ENCODE results near the gene PRCD.
"Not testable (repeated sequence)": the region's sequence is repeated elsewhere in the genome, so short reads cannot be mapped to it uniquely, and the experiment has no call there.

Gene PRCD

GRCh38 chr17:76558198-76559095, 18.6 kb downstream of the PRCD start:
- DNase-seq = no peak

DNA sequence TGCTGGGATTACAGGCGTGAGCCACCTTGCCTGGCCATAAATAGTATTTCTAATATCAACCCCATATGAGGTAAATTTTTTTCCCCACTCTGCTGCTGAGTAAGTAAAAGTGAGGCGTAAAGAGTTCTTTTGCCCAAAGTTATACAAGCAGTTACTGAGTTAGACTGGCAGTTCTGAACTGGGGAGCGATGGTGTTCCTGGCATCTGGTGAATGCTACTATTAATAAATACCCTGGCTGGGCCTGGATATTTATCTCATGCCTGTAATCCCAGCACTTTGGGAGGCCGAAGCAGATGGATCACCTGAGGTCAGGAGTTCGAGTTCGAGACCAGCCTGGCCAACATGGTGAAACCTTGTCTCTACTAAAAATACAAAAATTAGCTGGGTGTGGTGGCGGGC, 19.6 kb downstream of the PRCD start:
- not testable (repeated sequence) for DNase-seq

DNA sequence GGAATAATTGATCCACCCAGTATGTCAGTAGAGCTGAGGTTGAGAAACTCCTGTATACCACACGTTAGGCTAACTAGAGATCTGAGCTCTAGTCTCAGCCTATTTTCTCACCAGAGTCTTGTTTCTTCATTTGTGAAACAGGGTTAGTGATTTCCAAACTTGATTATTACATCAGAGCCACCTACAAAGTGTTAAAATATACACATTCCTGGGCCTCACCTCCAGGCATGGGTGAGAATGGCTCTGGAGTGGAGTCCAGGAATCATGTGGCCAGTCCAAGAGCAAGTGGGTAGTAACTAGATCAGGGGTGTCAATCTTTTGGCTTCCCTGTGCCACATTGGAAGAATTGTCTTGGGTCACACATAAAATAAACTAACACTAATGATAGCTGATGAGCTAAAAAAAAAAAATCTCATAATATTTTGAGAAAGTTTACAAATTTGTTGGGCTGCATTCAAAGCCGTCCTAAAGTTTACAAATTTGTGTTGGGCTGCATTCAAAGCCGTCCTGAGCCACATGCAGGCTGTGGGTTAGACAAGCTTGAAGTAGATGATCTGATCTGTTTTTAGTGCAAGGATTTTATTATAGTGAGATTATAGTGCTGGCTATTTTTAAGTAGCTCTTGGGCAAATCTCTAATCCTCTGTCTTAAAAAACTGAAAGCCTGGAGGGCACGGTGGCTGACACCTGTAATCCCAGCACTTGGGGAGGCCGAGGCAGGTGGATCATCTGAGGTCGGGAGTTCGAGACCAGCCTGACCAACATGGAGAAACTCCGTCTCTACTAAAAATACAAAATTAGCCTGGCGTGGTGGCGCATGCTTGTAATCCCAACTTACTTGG, 20.4 kb downstream of the PRCD start:
- DNase-seq = no peak

- no peak for DNase-seq
Observed at GRCh38 chr17:76560877-76561221, 21.0 kb downstream of the PRCD start.

- no peak for DNase-seq
Observed at GRCh38 chr17:76561332-76561731, 21.5 kb downstream of the PRCD start.

GRCh38 chr17:76561799-76562268, 22.0 kb downstream of the PRCD start:
- no peak for DNase-seq

DNA sequence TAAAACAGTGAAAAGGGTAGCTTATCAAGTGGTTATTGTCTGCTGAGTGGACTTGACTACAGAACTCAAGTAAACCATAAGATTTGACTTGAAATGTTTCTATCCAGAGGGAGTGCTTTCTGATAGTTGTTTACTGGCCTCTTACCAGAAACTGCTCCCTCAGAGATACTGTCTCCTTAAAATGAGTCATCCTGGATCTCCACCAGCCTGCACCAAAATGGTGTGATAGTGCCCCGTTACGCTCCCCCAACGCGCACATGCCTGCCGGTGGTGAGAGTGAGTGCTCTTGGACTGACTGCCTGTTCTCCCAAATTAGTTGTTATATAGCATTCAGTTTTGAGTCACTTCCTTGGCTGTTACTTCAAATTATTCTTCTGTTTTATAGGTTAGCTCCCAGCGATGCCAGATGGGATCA, 22.9 kb downstream of the PRCD start:
- no peak for DNase-seq

GRCh38 chr17:76563359-76563758, 23.5 kb downstream of the PRCD start:
- not testable (repeated sequence) for DNase-seq

DNA sequence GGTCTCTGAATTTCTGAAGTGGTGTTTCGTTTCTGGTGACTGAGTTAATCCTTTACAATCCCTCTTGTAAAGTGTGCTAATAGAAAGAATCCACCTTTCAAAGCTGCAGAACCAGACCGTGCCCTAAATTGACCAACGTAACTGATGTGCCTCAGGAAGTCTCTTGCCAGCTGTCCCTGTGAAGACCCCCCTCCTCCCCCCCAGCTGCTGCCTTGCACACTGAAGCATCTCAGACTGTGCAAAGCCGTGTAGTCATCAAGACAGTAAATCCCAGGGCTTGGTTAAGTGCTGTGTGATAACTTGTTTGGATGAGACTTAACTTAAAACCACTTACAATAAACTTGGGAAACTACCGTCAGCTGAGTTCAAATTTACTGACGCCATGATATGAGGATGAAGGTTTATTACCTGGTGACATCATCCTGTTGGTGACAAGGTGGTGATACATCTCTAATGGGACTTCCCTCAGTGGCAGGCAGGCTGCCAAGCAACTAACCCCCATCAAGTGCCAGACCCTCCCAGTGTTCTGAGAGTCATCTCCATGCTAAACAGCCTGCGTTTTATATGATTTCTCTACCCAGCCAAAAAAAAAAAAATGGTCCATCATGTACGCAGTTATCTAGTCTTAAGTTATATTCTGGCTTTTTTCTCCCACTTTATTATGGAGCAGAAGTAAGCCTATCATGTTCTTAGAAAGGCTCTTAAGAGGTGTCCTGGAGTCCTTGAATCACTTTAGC, 25.3 kb downstream of the PRCD start:
- DNase-seq = peak; percentile 50

DNA sequence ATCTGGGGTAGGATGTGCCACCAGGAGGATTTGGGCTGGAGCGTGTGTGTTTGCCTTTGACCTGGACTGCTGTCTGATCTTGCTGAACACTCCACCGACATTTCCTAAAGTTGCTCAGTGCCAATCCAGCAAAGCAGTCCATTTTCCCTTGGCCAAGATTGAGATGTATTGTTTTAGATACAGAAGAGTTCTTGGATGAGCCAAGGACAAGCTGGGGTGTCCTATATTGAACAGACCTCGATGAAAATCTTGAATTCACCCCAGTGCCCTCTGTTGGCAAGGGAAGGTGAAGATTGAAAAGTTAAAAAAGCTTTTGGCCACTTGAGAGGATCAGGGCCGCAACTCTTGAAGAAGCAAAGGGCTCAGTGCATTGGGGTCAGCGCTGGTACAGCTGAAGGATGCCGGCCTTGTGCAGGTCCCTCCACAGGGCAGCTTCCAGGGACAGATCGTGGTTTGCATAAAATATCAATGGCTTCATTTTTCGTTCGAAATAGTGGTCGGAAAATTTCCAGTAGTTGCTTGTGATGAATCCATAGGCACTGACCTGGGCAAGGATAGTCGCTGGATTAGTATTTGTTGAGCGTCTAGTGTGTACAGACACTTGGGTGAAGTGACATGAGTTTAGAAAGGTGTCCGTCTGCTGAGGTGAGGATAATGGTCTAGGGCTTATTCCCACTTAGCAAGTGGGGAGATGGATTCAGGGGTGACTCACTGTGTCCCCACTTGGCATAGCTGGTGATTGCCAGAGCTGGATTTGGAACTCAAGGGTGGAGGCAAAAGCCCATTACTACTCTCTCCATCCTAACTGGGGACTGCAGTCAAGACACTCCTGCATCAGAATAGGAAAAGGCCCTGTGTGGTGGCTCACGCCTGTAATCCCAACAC, 26.1 kb downstream of the PRCD start:
- DNase-seq = no peak

DNA sequence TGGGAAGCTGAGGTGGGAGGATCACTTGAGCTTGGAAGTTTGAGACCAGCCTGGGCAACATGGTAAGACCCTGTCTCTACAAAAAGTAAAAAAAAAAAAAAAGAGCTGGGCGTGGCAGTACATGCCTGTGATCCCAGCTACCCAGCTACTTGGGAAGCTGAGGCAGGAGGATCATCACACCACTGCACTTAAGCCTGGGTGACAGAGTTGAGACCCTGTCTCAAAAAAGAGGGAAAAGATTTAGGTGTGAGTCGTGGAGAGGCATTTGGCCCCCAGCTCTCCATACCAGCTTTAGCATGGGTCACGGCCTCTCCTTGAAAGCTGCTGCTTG, 26.7 kb downstream of the PRCD start:
- no peak for DNase-seq

GRCh38 chr17:76566988-76567431, 27.2 kb downstream of the PRCD start:
- no peak for DNase-seq

DNA sequence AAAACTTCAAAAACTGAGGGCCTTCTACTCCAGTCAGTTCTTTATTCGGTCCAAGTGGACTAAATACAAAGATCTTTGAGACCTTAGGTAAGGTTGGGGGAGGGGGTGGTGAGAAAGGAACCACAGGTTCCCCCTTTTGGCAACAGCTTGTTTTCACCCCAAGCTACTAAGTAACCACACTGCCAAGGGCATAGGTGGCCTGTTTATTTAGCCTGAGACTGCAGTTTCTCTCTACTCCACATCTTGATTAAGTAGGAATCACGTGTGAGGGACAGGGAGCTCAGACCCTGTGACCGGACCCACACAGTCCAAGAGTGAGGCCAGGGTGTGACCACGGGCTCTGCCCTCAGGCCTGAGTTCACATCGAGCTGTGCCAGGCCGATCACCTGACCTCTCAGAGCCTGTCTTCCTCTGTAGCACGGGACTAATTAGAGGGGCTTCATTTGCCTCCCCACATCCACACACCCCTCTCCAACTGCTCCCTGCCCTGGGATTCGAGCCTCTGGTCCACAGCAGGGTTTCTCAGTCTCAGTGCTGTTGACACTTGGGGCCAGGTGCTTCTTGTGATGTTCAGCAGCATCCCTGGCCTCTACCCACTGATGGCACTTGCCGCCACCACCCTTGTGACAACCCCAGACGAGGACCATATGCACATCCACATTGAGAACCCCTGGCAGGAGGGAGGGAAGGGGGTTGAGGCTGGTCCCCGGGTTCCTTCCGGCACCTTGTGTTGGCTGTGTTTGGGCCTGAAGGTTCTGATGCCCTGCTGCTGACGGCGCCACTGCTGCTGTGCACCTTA, 28.0 kb downstream of the PRCD start:
- DNase-seq = no peak

- DNase-seq = no peak
Observed at GRCh38 chr17:76568811-76569221, 29.0 kb downstream of the PRCD start.

- DNase-seq = no peak
Observed at GRCh38 chr17:76569607-76570279, 29.9 kb downstream of the PRCD start.

DNA sequence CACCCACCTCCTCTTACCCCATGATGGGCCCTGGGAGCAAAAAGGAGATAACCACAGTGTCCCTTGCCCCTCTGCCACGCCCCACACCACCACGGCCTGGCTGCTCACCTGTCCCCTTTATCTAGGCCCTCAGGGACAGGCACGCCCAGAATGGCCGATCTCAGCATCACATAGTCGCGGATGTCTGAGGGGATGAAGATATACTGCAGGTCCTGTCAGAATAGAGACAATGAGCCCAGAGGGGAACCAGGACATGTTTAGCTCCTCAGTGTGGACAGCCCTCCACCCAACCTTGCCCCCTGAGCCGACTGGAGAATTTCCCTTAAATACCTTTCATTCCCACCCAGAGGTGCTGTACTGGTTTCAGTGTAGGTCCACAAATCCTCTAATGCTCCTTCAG, 30.6 kb downstream of the PRCD start:
- no peak for DNase-seq

DNA sequence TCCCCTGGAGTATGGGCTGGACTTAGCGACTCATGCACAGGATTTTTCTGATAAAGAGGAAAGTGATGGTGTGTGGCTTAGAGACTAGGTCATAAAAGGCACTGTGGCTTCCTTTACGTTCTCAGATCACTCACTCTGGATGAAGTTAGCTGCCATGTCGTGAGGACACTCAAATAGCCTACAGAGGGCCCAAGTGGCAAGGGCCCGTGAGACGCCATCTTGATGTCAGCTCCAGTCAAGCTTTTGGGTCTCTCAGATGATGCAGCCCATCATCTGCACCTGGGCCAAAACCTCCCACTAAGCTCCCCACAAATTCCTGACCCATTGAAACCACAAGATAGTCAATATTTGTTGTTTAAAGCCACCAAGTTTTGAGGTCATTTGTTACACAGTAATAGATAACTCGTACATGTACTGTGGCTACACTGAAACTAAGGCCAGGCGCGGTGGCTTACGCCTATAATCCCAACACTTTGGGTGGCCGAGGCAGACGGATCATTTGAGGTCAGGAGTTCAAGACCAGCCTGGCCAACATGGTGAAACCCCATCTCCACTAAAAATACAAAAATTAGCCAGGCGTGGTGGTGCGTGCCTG, 31.1 kb downstream of the PRCD start:
- no peak for DNase-seq

GRCh38 chr17:76572201-76572910, 32.5 kb downstream of the PRCD start:
- DNase-seq = no peak

GRCh38 chr17:76573096-76573495, 33.3 kb downstream of the PRCD start:
- no peak for DNase-seq

DNA sequence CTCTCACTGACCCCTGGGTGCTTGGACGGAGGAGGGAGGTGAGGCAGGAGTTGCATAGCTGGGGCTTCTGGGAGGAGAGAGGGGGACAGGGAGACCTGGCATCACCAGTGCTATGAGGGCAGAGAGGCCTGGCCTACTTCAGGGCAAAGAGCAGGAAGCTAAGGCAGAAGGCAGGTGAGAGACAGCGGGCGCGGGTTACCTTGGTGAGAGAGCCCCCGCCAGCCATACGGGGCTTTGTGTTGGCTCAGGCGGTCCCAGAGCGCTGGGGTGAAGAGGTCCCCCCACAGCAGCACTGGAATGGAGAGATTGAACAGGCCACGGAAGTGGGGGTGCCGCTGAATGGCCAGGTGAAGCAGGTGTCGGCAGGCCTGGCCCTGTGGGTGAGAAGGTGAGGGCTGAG, 34.3 kb downstream of the PRCD start:
- DNase-seq = no peak

All from stimulated activated CD4-positive, alpha-beta T cell treated with anti-CD3 and anti-CD28 coated beads, Interleukin-4, amount 100 ng/mL, for 1 hour (primary cell).